CD4-positive, alpha-beta T cell (primary cell): Measurements from ENCODE around the gene CIRBP. TPM values are rescaled to one million over a fixed set of nuclear protein-coding genes. Genes with fewer than 3 reads are reported as not detected.

Source experiments
- ATAC-seq: fragments of 200-7000 bp; cut with Tn5 transposase; one replicate; pipeline ENCODE4 v1.10.0; 2022; ENCODE audit warnings: mild to moderate bottlenecking; ENCODE audit not compliant: poor library complexity
- CTCF ChIA-PET: fragments of 350-600 bp; sonication (Branson Sonifier 250); formaldehyde crosslinking; loops from one replicate; lab custom pipeline; 2021; ENCODE audit warnings: antibody characterized with exemption, inconsistent platforms; lab: Charles Lee
- POLR2A ChIA-PET: fragments of 350-600 bp; sonication (Branson Sonifier 250); formaldehyde crosslinking; loops from one replicate; lab custom pipeline; 2021; ENCODE audit warnings: antibody characterized with exemption, inconsistent platforms; lab: Charles Lee
- DNase-seq, 14 experiments: peaks; one replicate each; pipeline ENCODE4 v3.0.0-alpha.2; 2013 to 2020; ENCODE audit warnings: mixed read lengths in 2 of 14
- H3K27ac ChIP-seq, 2 donors: one replicate each; pipeline versions ENCODE4 v1.5.1 to v1.7.0; 2013; ENCODE audit warnings: low read length in 2 of 2, low read depth in 1 of 2, mild to moderate bottlenecking in 1 of 2
- H3K27me3 ChIP-seq, 2 experiments: 1 replicate in 1 of 2; 2 replicates in 1 of 2; pipeline versions ENCODE4 v1.6.1 to v1.7.0; 2013; ENCODE audit warnings: low read length in 2 of 2, control low read depth in 1 of 2, mild to moderate bottlenecking in 1 of 2, moderate library complexity in 1 of 2; ENCODE audit not compliant: insufficient read depth in 2 of 2, control insufficient read depth in 1 of 2
- H3K36me3 ChIP-seq: one replicate; pipeline ENCODE4 v1.6.1; 2013; ENCODE audit warnings: low read length, control low read depth; ENCODE audit not compliant: insufficient read depth
- H3K4me1 ChIP-seq: one replicate; pipeline ENCODE4 v1.6.1; 2013; ENCODE audit warnings: low read length, control low read depth; ENCODE audit not compliant: insufficient read depth
- H3K4me3 ChIP-seq: one replicate; pipeline ENCODE4 v1.5.1; 2013; ENCODE audit warnings: mild to moderate bottlenecking, low read length, moderate library complexity
- H3K9me3 ChIP-seq, 2 experiments: 1 replicate in 1 of 2; 2 replicates in 1 of 2; pipeline versions ENCODE4 v1.6.1 to v1.7.0; 2013; ENCODE audit warnings: low read length in 2 of 2, mild to moderate bottlenecking in 2 of 2, control low read depth in 1 of 2, moderate library complexity in 1 of 2; ENCODE audit not compliant: control insufficient read depth in 1 of 2, insufficient read depth in 1 of 2
- H3K27ac Mint-ChIP-seq: one replicate; pipeline ENCODE4 v1.8.0; 2020; ENCODE audit warnings: mixed read lengths
- H3K27me3 Mint-ChIP-seq: one replicate; pipeline ENCODE4 v1.8.0; 2021; ENCODE audit warnings: mixed read lengths
- H3K36me3 Mint-ChIP-seq: one replicate; pipeline ENCODE4 v1.8.0; 2021; ENCODE audit warnings: low read depth, mixed read lengths
- H3K4me1 Mint-ChIP-seq: one replicate; pipeline ENCODE4 v1.8.0; 2021; ENCODE audit warnings: low read depth, mixed read lengths
- H3K4me3 Mint-ChIP-seq: one replicate; pipeline ENCODE4 v1.8.0; 2020; ENCODE audit warnings: mild to moderate bottlenecking, mixed read lengths
- H3K9me3 Mint-ChIP-seq: one replicate; pipeline ENCODE4 v1.8.0; 2020; ENCODE audit warnings: mixed read lengths
- intact Hi-C, 2 experiments: fragments of 100-400 bp; cut with DNase I in 1 of 2; cut with micrococcal nuclease in 1 of 2; formaldehyde crosslinking; loops; one replicate each; pipeline versions ENCODE4 v1.15.1 to v1.9.0; 2023 to 2025; cut with DNase I, micrococcal nuclease
- total RNA-seq, 174 experiments: library from RNA in 2 of 174; stranded (reverse) in 2 of 174; gene quantifications; one replicate each; pipeline ENCODE4 v1.2.3 and lab custom pipeline; 2021 to 2026
- TF ChIP-seq, protein P1 (sequence below): fragments of 200-600 bp; IDR thresholded peaks from one replicate; pipeline ENCODE4 v1.8.0; 2022; ENCODE audit warnings: antibody characterized with exemption, mild to moderate bottlenecking

The CIRBP gene
- total RNA-seq, 2 experiments from 2014 or later: 614 to 628 TPM

DNA sequence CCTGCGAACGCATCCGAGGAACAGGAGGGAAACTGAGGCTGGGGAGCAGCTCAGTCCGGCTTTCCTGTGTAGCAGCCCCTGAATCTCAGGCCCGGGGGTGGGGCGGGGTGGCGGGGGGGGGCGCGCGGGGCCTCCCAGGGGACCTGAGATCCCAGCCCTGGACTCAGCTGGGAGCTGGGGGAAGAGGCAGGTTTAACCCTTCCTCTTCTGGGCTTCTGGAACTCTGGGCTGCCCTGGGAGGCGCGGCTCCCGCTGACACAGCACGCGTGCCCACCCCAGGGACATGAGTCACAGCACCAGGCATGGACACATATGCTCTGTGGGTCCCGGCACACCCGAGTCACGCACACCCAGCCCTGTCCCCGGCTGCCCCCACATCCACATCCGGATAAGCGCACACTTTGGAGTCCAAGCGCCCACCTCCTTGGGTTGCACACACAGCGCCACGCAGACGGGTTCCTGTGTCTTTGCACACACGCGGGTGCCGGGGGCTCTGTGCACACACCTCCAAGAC lies 3.5 kb upstream of the CIRBP start:
- no peaks in the 10 kb centered on the region for H3K9me3 Mint-ChIP-seq
- peak overlapping the region; percentile 78 for H3K27ac Mint-ChIP-seq
- peaks cover 20% of the 10 kb centered on the region for H3K36me3 Mint-ChIP-seq
- peaks cover 10% of the 10 kb centered on the region for H3K36me3 ChIP-seq
- ATAC-seq (no peak), DNase-seq (peak in 5 of 14 experiments; percentile 35 to 83 (median 63))
- no peak overlapping the region for H3K27ac ChIP-seq
- peaks cover 50% of the 10 kb centered on the region for H3K4me1 Mint-ChIP-seq
- CTCF ChIA-PET: interaction anchor here (1.2 to 11.0 kb wide), 4 partner anchors 10 to 21 kb away, joined by 8 to 255 read pairs (median 10); partner anchors contain the start of gene FAM174C
- TF ChIP-seq, protein P1, sequence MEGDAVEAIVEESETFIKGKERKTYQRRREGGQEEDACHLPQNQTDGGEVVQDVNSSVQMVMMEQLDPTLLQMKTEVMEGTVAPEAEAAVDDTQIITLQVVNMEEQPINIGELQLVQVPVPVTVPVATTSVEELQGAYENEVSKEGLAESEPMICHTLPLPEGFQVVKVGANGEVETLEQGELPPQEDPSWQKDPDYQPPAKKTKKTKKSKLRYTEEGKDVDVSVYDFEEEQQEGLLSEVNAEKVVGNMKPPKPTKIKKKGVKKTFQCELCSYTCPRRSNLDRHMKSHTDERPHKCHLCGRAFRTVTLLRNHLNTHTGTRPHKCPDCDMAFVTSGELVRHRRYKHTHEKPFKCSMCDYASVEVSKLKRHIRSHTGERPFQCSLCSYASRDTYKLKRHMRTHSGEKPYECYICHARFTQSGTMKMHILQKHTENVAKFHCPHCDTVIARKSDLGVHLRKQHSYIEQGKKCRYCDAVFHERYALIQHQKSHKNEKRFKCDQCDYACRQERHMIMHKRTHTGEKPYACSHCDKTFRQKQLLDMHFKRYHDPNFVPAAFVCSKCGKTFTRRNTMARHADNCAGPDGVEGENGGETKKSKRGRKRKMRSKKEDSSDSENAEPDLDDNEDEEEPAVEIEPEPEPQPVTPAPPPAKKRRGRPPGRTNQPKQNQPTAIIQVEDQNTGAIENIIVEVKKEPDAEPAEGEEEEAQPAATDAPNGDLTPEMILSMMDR: no peak
- peak overlapping the region; percentile 48 for H3K4me3 ChIP-seq
- intact Hi-C loops: loop anchor here in 1 of 2 experiments (1.0 kb wide), 1 partner anchor 21 kb away; no protein-coding TSS in a partner anchor
- no peaks in the 10 kb centered on the region for H3K27me3 ChIP-seq
- no peaks in the 10 kb centered on the region for H3K9me3 ChIP-seq
- H3K27me3 Mint-ChIP-seq: no peaks in the 10 kb centered on the region
- peak overlapping the region; percentile 77 for H3K4me3 Mint-ChIP-seq
- POLR2A ChIA-PET: interaction anchor here (0.6 to 10.3 kb wide), 7 partner anchors 8 to 1211 kb away, joined by 3 to 476 read pairs (median 14); partner anchors contain the start of genes ATP5F1D, FAM174C and GADD45B
- H3K4me1 ChIP-seq: peaks cover 77% of the 10 kb centered on the region

DNA sequence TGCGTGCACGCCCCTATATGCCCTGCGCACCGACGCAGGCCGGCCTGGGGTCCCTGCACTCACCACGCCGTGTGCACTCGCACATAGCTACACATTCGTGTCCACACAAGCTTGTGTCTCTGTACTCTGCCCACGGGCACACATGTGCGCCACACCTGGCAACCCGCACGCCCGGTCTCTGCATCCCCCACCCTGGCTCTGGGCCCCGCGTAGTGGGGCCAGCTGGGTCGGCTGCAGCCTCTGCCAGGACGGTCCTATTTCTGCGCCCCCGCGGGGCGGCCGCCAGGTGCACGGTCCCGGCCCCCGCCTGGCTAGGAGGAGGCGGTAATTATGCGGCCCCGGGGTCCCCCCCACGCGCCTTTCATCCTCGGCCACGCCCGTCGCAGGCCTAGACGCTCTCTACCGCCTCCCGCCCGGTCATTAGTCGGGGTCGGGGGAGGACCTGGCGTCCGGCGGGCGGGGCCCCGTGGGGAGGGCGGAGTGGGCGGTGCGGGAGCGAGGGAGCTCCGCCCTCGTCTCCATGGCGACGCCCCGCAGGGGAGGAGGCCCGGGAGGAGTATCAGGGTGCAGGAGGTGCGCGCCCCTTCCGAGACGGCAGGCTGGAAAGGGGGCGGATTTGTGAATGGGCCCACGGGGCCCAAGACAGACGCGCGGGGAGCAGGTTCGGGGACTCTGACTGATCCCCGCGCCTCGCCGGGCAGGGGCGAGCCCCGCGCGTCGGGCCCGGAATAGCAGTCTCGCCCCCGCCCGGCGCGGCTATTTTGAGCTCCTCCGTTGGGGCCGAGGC lies 2.8 kb upstream of the CIRBP start:
- TF ChIP-seq, protein P1: no peak
- ATAC-seq: peak; percentile 17
- Histone ChIP-seq H3K9me3 (no peaks in the 10 kb centered on the region), H3K4me3 (peak overlapping the region; percentile 48), H3K36me3 (peaks cover 17% of the 10 kb centered on the region), H3K4me1 (peaks cover 79% of the 10 kb centered on the region), H3K27me3 (no peaks in the 10 kb centered on the region), H3K27ac (peak overlapping the region in 1 of 2 donors; percentile 41)
- CTCF ChIA-PET: interaction anchor here (0.8 to 11.0 kb wide), 11 partner anchors 9 to 226 kb away, joined by 3 to 255 read pairs (median 6); partner anchors contain the start of genes ABCA7, ATP5F1D and FAM174C
- peak overlapping the region; percentile 77 for H3K4me3 Mint-ChIP-seq
- no peaks in the 10 kb centered on the region for H3K9me3 Mint-ChIP-seq
- intact Hi-C loops: loop anchor here in 1 of 2 experiments (1.0 kb wide), 1 partner anchor 22 kb away; no protein-coding TSS in a partner anchor
- peaks cover 54% of the 10 kb centered on the region for H3K4me1 Mint-ChIP-seq
- H3K27me3 Mint-ChIP-seq: no peaks in the 10 kb centered on the region
- POLR2A ChIA-PET: interaction anchor here (0.6 to 10.3 kb wide), 11 partner anchors 8 to 1210 kb away, joined by 3 to 476 read pairs (median 6); partner anchors contain the start of genes ABCA7, ARHGAP45, ATP5F1D and FAM174C
- peak; percentile 63 to 92 (median 80) for DNase-seq
- H3K36me3 Mint-ChIP-seq: peaks cover 26% of the 10 kb centered on the region
- peak overlapping the region; percentile 78 for H3K27ac Mint-ChIP-seq

DNA sequence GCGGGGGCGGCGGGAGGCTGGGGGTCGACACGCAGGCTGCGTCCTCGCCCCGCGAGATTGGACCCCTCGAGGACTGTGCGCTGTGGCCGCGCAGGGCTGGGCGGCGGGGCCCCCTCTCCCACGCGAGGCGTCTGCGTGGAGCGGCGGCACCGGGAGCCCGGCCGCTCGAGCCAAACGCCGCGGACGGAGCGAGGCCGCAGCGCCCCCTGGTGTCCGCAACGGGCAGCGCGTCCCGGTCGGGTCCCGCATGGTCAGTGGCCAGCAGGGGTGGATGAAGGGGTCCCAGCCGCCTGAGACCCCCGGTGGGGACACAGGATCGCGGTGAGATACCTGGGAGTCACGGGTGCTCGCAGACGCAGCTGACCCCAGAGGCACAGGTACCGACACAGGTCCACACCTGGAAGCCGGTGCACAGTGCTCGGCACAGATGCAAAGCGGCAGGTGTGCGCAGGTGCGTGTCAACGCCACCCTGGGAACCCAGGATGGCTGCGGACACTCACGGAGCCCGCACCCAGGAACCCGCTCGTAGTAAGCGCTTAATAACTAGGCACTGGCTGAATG lies 2.1 kb upstream of the CIRBP start:
- TF ChIP-seq, protein P1: peak; percentile 97
- no peaks in the 10 kb centered on the region for H3K27me3 Mint-ChIP-seq
- Histone ChIP-seq H3K4me1 (peaks cover 79% of the 10 kb centered on the region), H3K9me3 (no peaks in the 10 kb centered on the region), H3K4me3 (peak overlapping the region; percentile 48), H3K27ac (peak overlapping the region in 1 of 2 donors; percentile 41), H3K36me3 (peaks cover 24% of the 10 kb centered on the region), H3K27me3 (no peaks in the 10 kb centered on the region)
- POLR2A ChIA-PET: interaction anchor here (0.7 to 10.3 kb wide), 9 partner anchors 8 to 1209 kb away, joined by 3 to 476 read pairs (median 14); partner anchors contain the start of genes ABCA7, ARHGAP45, ATP5F1D and FAM174C
- peaks cover 30% of the 10 kb centered on the region for H3K36me3 Mint-ChIP-seq
- H3K4me1 Mint-ChIP-seq: peaks cover 54% of the 10 kb centered on the region
- intact Hi-C loops: loop anchor here (1.0 kb wide), 2 partner anchors 18 to 23 kb away; no protein-coding TSS in a partner anchor
- peak overlapping the region; percentile 81 for H3K4me3 Mint-ChIP-seq
- CTCF ChIA-PET: interaction anchor here (0.8 to 11.0 kb wide), 11 partner anchors 8 to 227 kb away, joined by 3 to 255 read pairs (median 6); partner anchors contain the start of genes ABCA7, ATP5F1D and FAM174C
- peak in 11 of 14 experiments; percentile 60 to 86 (median 68) for DNase-seq
- H3K27ac Mint-ChIP-seq: peak overlapping the region; percentile 88
- no peak for ATAC-seq
- H3K9me3 Mint-ChIP-seq: no peaks in the 10 kb centered on the region
